ENCODE measurements around the gene RARA. TPM values are rescaled to one million over a fixed set of nuclear protein-coding genes. Genes with fewer than 3 reads are reported as not detected.

Gene RARA
- total RNA-seq, 1 experiment from 2014 or later = 12.2 TPM

GRCh38 chr17:40306395-40306794 is 2.6 kb upstream of the RARA start:
- ChIA-PET POLR2A (interaction anchor here (0.5 to 2.0 kb wide), 2 partner anchors 12 to 159 kb away, joined by 3 to 11 read pairs; no protein-coding TSS in a partner anchor), CTCF (interaction anchor here (0.6 to 19.0 kb wide), 9 partner anchors 10 to 254 kb away, joined by 3 to 396 read pairs (median 5); partner anchors contain the start of genes GJD3 and TOP2A)
- intact Hi-C loops (cut with micrococcal nuclease) = no loop called here
- TF ChIP-seq CTCF (IDR thresholded peaks at IDR 0.05; ENCODE audit: unreplicated experiment) = no peak
- DNase-seq (ENCODE audit: unreplicated experiment) = no peak
- Mint-ChIP-seq H3K4me1 (ENCODE audit: insufficient read depth, unreplicated experiment) (peaks cover 20% of the 10 kb centered on the region), H3K9me3 (ENCODE audit: unreplicated experiment) (no peaks in the 10 kb centered on the region), H3K4me3 (ENCODE audit: unreplicated experiment) (no peak overlapping the region), H3K27me3 (ENCODE audit: insufficient read depth, unreplicated experiment) (no peaks in the 10 kb centered on the region), H3K36me3 (ENCODE audit: insufficient read depth, unreplicated experiment) (no peaks in the 10 kb centered on the region), H3K27ac (ENCODE audit: low read depth, unreplicated experiment) (no peak overlapping the region)
- no TSS peak for BruUV-seq (replicated peaks)

GRCh38 chr17:40307001-40307730 is 1.8 kb upstream of the RARA start:
- CTCF ChIA-PET = interaction anchor here (0.6 to 19.0 kb wide), 9 partner anchors 9 to 253 kb away, joined by 3 to 396 read pairs (median 5); partner anchors contain the start of genes GJD3 and TOP2A
- no peak for DNase-seq (ENCODE audit: unreplicated experiment)
- Mint-ChIP-seq H3K4me1 (ENCODE audit: insufficient read depth, unreplicated experiment) (peaks cover 28% of the 10 kb centered on the region), H3K27me3 (ENCODE audit: insufficient read depth, unreplicated experiment) (no peaks in the 10 kb centered on the region), H3K27ac (ENCODE audit: low read depth, unreplicated experiment) (no peak overlapping the region), H3K36me3 (ENCODE audit: insufficient read depth, unreplicated experiment) (no peaks in the 10 kb centered on the region), H3K9me3 (ENCODE audit: unreplicated experiment) (no peaks in the 10 kb centered on the region), H3K4me3 (ENCODE audit: unreplicated experiment) (no peak overlapping the region)
- POLR2A ChIA-PET = interaction anchor here (0.6 to 2.0 kb wide), 7 partner anchors 10 to 178 kb away, joined by 3 to 11 read pairs (median 3); no protein-coding TSS in a partner anchor
- intact Hi-C loops (cut with micrococcal nuclease) = no loop called here
- TF ChIP-seq CTCF (IDR thresholded peaks at IDR 0.05; ENCODE audit: unreplicated experiment) = no peak
- no TSS peak for BruUV-seq (replicated peaks)

- no TSS peak for BruUV-seq (replicated peaks)
- peaks cover 34% of the 10 kb centered on the region for H3K4me1 Mint-ChIP-seq (ENCODE audit: insufficient read depth, unreplicated experiment)
- H3K36me3 Mint-ChIP-seq (ENCODE audit: insufficient read depth, unreplicated experiment) = no peaks in the 10 kb centered on the region
- H3K4me3 Mint-ChIP-seq (ENCODE audit: unreplicated experiment) = no peak overlapping the region
- H3K9me3 Mint-ChIP-seq (ENCODE audit: unreplicated experiment) = no peaks in the 10 kb centered on the region
- CTCF ChIA-PET = interaction anchor here (0.6 to 19.0 kb wide), 6 partner anchors 9 to 226 kb away, joined by 3 to 396 read pairs (median 4); partner anchors contain the start of gene GJD3
- H3K27ac Mint-ChIP-seq (ENCODE audit: low read depth, unreplicated experiment) = no peak overlapping the region
- POLR2A ChIA-PET = interaction anchor here (0.9 to 2.0 kb wide), 6 partner anchors 10 to 178 kb away, joined by 3 to 11 read pairs (median 3); no protein-coding TSS in a partner anchor
- DNase-seq (ENCODE audit: unreplicated experiment) = no peak
- no peak for TF ChIP-seq CTCF (IDR thresholded peaks at IDR 0.05; ENCODE audit: unreplicated experiment)
- intact Hi-C loops (cut with micrococcal nuclease) = no loop called here
- H3K27me3 Mint-ChIP-seq (ENCODE audit: insufficient read depth, unreplicated experiment) = no peaks in the 10 kb centered on the region
Measured at GRCh38 chr17:40307740-40308239, 1.2 kb upstream of the RARA start.

GRCh38 chr17:40309949-40310510 is 1.1 kb downstream of the RARA start:
- H3K9me3 Mint-ChIP-seq (ENCODE audit: unreplicated experiment) = no peaks in the 10 kb centered on the region
- peaks cover 6% of the 10 kb centered on the region for H3K36me3 Mint-ChIP-seq (ENCODE audit: insufficient read depth, unreplicated experiment)
- H3K4me3 Mint-ChIP-seq (ENCODE audit: unreplicated experiment) = no peak overlapping the region
- ChIA-PET CTCF (interaction anchor here (0.5 to 19.0 kb wide), 8 partner anchors 13 to 1502 kb away, joined by 3 to 396 read pairs (median 4); partner anchors contain the start of genes GJD3 and P3H4), POLR2A (interaction anchor here (0.5 to 1.3 kb wide), 9 partner anchors 41 to 330 kb away, joined by 3 to 5 read pairs (median 4); partner anchors contain the start of genes CASC3 and WIPF2)
- BruUV-seq (replicated peaks) = no TSS peak
- H3K27ac Mint-ChIP-seq (ENCODE audit: low read depth, unreplicated experiment) = no peak overlapping the region
- TF ChIP-seq CTCF (IDR thresholded peaks at IDR 0.05; ENCODE audit: unreplicated experiment) = no peak
- no peak for DNase-seq (ENCODE audit: unreplicated experiment)
- H3K27me3 Mint-ChIP-seq (ENCODE audit: insufficient read depth, unreplicated experiment) = no peaks in the 10 kb centered on the region
- intact Hi-C loops (cut with micrococcal nuclease) = no loop called here
- peaks cover 50% of the 10 kb centered on the region for H3K4me1 Mint-ChIP-seq (ENCODE audit: insufficient read depth, unreplicated experiment)

Measured in MCF 10A (cell line).